HCT116 (cell line): ENCODE results near the gene GPR32. TPM values are rescaled to one million over a fixed set of nuclear protein-coding genes. Genes with fewer than 3 reads are reported as not detected.
"Not testable (repeated sequence)": the region's sequence is repeated elsewhere in the genome, so short reads cannot be mapped to it uniquely, and the experiment has no call there.

Experiments
- ATAC-seq: fragments of 200-7000 bp; cut with Tn5 transposase; 2 replicates; pipeline ENCODE4 v1.9.1; 2020; ENCODE audit warnings: mild to moderate bottlenecking, moderate library complexity
- BruUV-seq: library from RNA; stranded (reverse); fragments of 400-500 nt; replicated peaks from 2 replicates; lab custom pipeline; 2021; lab: Mats Ljungman, UMichigan
- CTCF ChIA-PET: fragments of 300-600 bp; sonication (Branson Sonifier 250); formaldehyde crosslinking; loops from one replicate; lab custom pipeline; 2021; ENCODE audit warnings: antibody characterized with exemption; lab: Charles Lee
- POLR2A ChIA-PET: fragments of 300-600, 350-600 bp; sonication (Branson Sonifier 250); formaldehyde crosslinking; loops from one replicate; lab custom pipeline; 2021; ENCODE audit warnings: antibody characterized with exemption; lab: Charles Lee
- RAD21 ChIA-PET, 2 experiments: fragments of 300-600 bp; sonication (Branson Sonifier 250); formaldehyde crosslinking; loops; one replicate each; lab custom pipeline; 2023; ENCODE audit warnings: low total read pairs in 2 of 2; ENCODE audit not compliant: uncharacterized antibody in 2 of 2, unreplicated experiment in 2 of 2, low non-redundant PET in 1 of 2; lab: Charles Lee
- DNase-seq: peaks from one replicate; pipeline ENCODE4 v3.0.0-alpha.2; 2010; ENCODE audit warnings: low read depth, low spot score
- H2AFZ ChIP-seq: fragments of 200-600 bp; shearing (Covaris generic), sonication (generic); 2 replicates; pipeline ENCODE4 v1.6.1; 2017; ENCODE audit warnings: low read depth, mixed run types, mixed read lengths, antibody characterized with exemption, low read length; ENCODE audit not compliant: poor library complexity, severe bottlenecking
- H3K27ac ChIP-seq: 2 replicates; pipeline ENCODE4 v1.5.1; 2012; ENCODE audit warnings: low read depth, low read length
- H3K27me3 ChIP-seq: fragments of 200-600 bp; sonication (generic); 2 replicates; pipeline ENCODE4 v1.6.1; 2016; ENCODE audit warnings: mixed run types, low read length, mixed read lengths; ENCODE audit not compliant: insufficient read depth
- H3K36me3 ChIP-seq, 2 experiments: fragments of 200-500 bp in 1 of 2; fragments of 200-600 bp in 1 of 2; sonication (Bioruptor generic) in 1 of 2; sonication (generic) in 1 of 2; 2 replicates each; pipeline versions ENCODE4 v1.5.1 to v1.6.1; 2014 to 2016; ENCODE audit warnings: low read length in 2 of 2, inconsistent platforms in 1 of 2, mixed read lengths in 1 of 2, mixed run types in 1 of 2; ENCODE audit not compliant: insufficient read depth in 2 of 2, control insufficient read depth in 1 of 2
- H3K4me1 ChIP-seq, 2 experiments: fragments of 200-600 bp in 1 of 2; sonication (generic) in 1 of 2; 2 replicates each; pipeline versions ENCODE4 v1.5.1 to v1.6.1; 2012 to 2017; ENCODE audit warnings: low read length in 2 of 2, inconsistent platforms in 1 of 2, mild to moderate bottlenecking in 1 of 2, mixed read lengths in 1 of 2, mixed run types in 1 of 2, moderate library complexity in 1 of 2; ENCODE audit not compliant: insufficient read depth in 2 of 2, control insufficient read depth in 1 of 2
- H3K4me2 ChIP-seq: fragments of 200-600 bp; sonication (generic); 2 replicates; pipeline ENCODE4 v1.6.1; 2017; ENCODE audit warnings: mixed run types, low read length, mixed read lengths
- H3K4me3 ChIP-seq, 2 experiments: fragments of 200-600 bp in 1 of 2; sonication (generic) in 1 of 2; replicated peaks in 1 of 2; 2 replicates each; pipeline ENCODE4 v1.5.1; 2011 to 2016; ENCODE audit warnings: low read length in 2 of 2, control low read depth in 1 of 2, low read depth in 1 of 2, mild to moderate bottlenecking in 1 of 2, mixed read lengths in 1 of 2, mixed run types in 1 of 2
- H3K79me2 ChIP-seq: fragments of 200-600 bp; sonication (generic); 2 replicates; pipeline ENCODE4 v1.6.1; 2017; ENCODE audit warnings: mild to moderate bottlenecking, mixed run types, low read length, moderate library complexity, mixed read lengths; ENCODE audit not compliant: insufficient read depth
- H3K9ac ChIP-seq: fragments of 200-600 bp; sonication (generic); 2 replicates; pipeline ENCODE4 v1.6.1; 2016; ENCODE audit warnings: low read length, mixed read lengths
- H3K9me2 ChIP-seq: fragments of 200-600 bp; sonication (generic), shearing (Covaris generic); 2 replicates; pipeline ENCODE4 v1.6.1; 2017; ENCODE audit warnings: mixed run types, mild to moderate bottlenecking, moderate library complexity; ENCODE audit not compliant: insufficient read depth
- H3K9me3 ChIP-seq, 2 experiments: fragments of 200-500 bp in 1 of 2; fragments of 200-600 bp in 1 of 2; sonication (Bioruptor generic) in 1 of 2; sonication (generic) in 1 of 2; 2 replicates each; pipeline ENCODE4 v1.6.1; 2014 to 2017; ENCODE audit warnings: low read length in 2 of 2, mixed read lengths in 2 of 2, inconsistent platforms in 1 of 2, low read depth in 1 of 2, mild to moderate bottlenecking in 1 of 2, mixed run types in 1 of 2, moderate library complexity in 1 of 2; ENCODE audit not compliant: control insufficient read depth in 1 of 2, insufficient read depth in 1 of 2
- H4K20me1 ChIP-seq: fragments of 200-600 bp; sonication (generic), shearing (Covaris generic); 2 replicates; pipeline ENCODE4 v1.6.1; 2017; ENCODE audit warnings: mixed run types, mild to moderate bottlenecking, moderate library complexity; ENCODE audit not compliant: insufficient read depth
- ATF3 ChIP-seq: IDR thresholded peaks from 2 replicates; pipeline ENCODE4 v1.6.1; 2012
- ELF1 ChIP-seq: IDR thresholded peaks from 2 replicates; pipeline ENCODE4 v1.6.1; 2012; ENCODE audit warnings: low read depth, borderline replicate concordance
- FOSL1 ChIP-seq: IDR thresholded peaks from 2 replicates; pipeline ENCODE4 v1.6.1; 2012; ENCODE audit warnings: low read depth
- RAD21 ChIP-seq: IDR thresholded peaks from 2 replicates; pipeline ENCODE4 v1.6.1; 2012; ENCODE audit warnings: low read depth, mild to moderate bottlenecking
- SIN3A ChIP-seq: IDR thresholded peaks from 2 replicates; pipeline ENCODE4 v1.6.1; 2012; ENCODE audit warnings: low read depth
- SP1 ChIP-seq: IDR thresholded peaks from 2 replicates; pipeline ENCODE4 v1.6.1; 2012; ENCODE audit warnings: low read depth
- SRF ChIP-seq: IDR thresholded peaks from 2 replicates; pipeline ENCODE4 v1.6.1; 2012; ENCODE audit warnings: low read depth
- YY1 ChIP-seq: IDR thresholded peaks from 2 replicates; pipeline ENCODE4 v1.6.1; 2011; ENCODE audit warnings: low read length, low read depth, moderate library complexity, mild to moderate bottlenecking; ENCODE audit not compliant: insufficient replicate concordance; ENCODE audit errors: extremely low read depth
- ZBTB33 ChIP-seq: IDR thresholded peaks from 2 replicates; pipeline ENCODE4 v1.6.1; 2011; ENCODE audit warnings: mild to moderate bottlenecking, low read length, moderate library complexity; ENCODE audit not compliant: insufficient replicate concordance; ENCODE audit errors: extremely low read depth
- ZFX ChIP-seq: fragments of 450-650 bp; IDR thresholded peaks from 2 replicates; pipeline ENCODE4 v1.6.1; 2017
- intact Hi-C: fragments of 100-400 bp; cut with micrococcal nuclease; formaldehyde crosslinking; loops from 2 replicates; pipeline ENCODE4 v1.10.0; 2022
- total RNA-seq: library from RNA; stranded (reverse); gene quantifications from one replicate; pipeline ENCODE4 v1.2.1, GENCODE V29; 2021; ENCODE audit not compliant: unreplicated experiment

GPR32 gene
- total RNA-seq, 1 experiment from 2014 or later: not detected

- no peak for DNase-seq
- no peaks in the 10 kb centered on the region for H4K20me1 ChIP-seq
- ChIA-PET CTCF (no interaction called here), RAD21 (no interaction called here), POLR2A (no interaction called here)
- TF ChIP-seq SP1: no peak
- TF ChIP-seq FOSL1: no peak
- no peak for TF ChIP-seq SRF
- no peak for TF ChIP-seq ELF1
- TF ChIP-seq ATF3: no peak
- TF ChIP-seq RAD21: no peak
- TF ChIP-seq SIN3A: no peak
- TF ChIP-seq YY1: no peak
- TF ChIP-seq ZBTB33: no peak
- TF ChIP-seq ZFX: no peak
- H3K9me2 ChIP-seq: no peaks in the 10 kb centered on the region
- H3K79me2 ChIP-seq: no peaks in the 10 kb centered on the region
- intact Hi-C loops: no loop called here
- no peak for ATAC-seq
- H2AFZ ChIP-seq: no peak overlapping the region
- BruUV-seq: no TSS peak
- H3K4me2 ChIP-seq: no peak overlapping the region
- no peak overlapping the region for H3K9ac ChIP-seq
- H3K27me3 ChIP-seq: no peaks in the 10 kb centered on the region
- H3K36me3 ChIP-seq: no peaks in the 10 kb centered on the region
- H3K4me3 ChIP-seq: no peak overlapping the region
- H3K4me1 ChIP-seq: no peaks in the 10 kb centered on the region
- no peaks in the 10 kb centered on the region for H3K9me3 ChIP-seq
- H3K27ac ChIP-seq: no peak overlapping the region
Measured at GRCh38 chr19:50753879-50754278, 16.4 kb upstream of the GPR32 start.

- H3K27ac ChIP-seq, intact Hi-C loops, H3K4me2 ChIP-seq, H3K4me3 ChIP-seq, H3K9ac ChIP-seq, POLR2A ChIA-PET, H3K27me3 ChIP-seq, H3K36me3 ChIP-seq, DNase-seq, H3K79me2 ChIP-seq, H3K9me2 ChIP-seq, CTCF ChIA-PET, ATAC-seq, H2AFZ ChIP-seq, H3K9me3 ChIP-seq, RAD21 ChIA-PET, H4K20me1 ChIP-seq, BruUV-seq, H3K4me1 ChIP-seq: not testable (repeated sequence)
Measured at GRCh38 chr19:50756244-50756643, 14.0 kb upstream of the GPR32 start.

- H3K9me3 ChIP-seq, BruUV-seq, H3K4me2 ChIP-seq, H3K27me3 ChIP-seq, H3K79me2 ChIP-seq, H3K9ac ChIP-seq, H2AFZ ChIP-seq, ATAC-seq, H3K9me2 ChIP-seq, H3K4me3 ChIP-seq, H3K36me3 ChIP-seq, RAD21 ChIA-PET, intact Hi-C loops, POLR2A ChIA-PET, H4K20me1 ChIP-seq, DNase-seq, CTCF ChIA-PET, H3K27ac ChIP-seq: not testable (repeated sequence)
- H3K4me1 ChIP-seq: peaks cover 0 to 11% of the 10 kb centered on the region in 2 experiments; a peak in 1 of 4 replicates
Measured at GRCh38 chr19:50757624-50758023, 12.6 kb upstream of the GPR32 start.
